Hepatic stellate cell (primary cell): Measurements from ENCODE around the gene DLG2.
"Not testable (repeated sequence)": the region's sequence is repeated elsewhere in the genome, so short reads cannot be mapped to it uniquely, and the experiment has no call there.

Experiments
- DNase-seq: peaks from one replicate; pipeline ENCODE4 v3.0.0; 2011; ENCODE audit warnings: low spot score

Gene DLG2

DNA sequence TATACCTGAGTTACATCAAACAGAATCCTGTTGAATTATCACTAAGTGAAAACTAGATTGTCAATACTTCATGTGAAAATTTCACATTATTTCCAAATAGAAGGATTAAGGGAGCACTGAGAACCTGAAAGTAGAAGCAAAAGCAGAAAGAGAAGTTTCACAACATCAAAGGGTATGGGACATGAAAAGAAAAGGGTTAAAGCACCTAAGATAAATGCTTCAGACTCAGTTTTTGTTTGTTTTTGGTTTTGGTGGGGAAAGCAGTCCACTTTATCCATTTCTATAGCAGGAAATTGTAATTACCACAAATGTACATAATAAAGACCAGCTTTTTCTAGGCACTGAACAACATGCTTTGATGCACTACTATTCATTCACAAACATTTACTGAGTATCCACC, 1271.2 kb downstream of the DLG2 start:
- DNase-seq: no peak

DNA sequence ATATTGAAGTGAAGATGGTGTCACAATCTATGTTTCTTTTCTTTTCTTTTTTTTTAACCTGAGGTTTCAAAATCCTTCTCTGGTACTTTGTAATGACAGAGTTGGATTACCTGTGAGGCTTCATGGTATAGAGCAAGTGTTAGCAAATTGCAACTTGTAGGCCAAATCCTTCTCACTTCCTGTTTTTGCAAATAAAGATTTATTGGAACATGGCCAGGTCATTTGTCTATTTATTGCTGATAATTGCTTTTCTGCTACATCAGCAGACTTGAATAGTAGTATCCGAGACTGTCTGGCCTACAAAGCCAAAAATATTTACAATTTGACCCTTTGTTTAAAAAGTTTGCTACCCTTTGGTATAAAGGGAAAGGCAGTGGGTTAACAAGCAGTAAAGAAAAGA, 1281.5 kb downstream of the DLG2 start:
- no peak for DNase-seq

DNA sequence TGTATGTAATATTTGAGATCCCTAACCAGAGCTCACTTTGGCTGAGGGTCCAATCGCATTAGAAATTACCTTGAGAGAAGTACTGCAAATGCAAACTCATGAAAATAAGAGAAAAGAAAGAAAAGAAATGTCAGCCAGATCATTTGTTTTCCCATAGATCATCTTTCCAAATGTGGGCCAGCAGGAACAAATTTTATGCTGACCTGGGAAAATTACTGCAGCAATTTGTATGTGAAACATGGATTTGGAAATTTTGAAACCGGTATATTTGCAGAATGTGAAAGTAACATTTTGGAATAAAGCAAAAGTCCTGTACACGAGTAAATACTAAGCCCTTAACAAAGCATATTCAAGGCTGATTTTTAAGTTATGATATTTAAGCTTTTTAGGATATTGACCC, 1282.1 kb downstream of the DLG2 start:
- DNase-seq: no peak

GRCh38 chr11:84339796-84340195, 1287.3 kb downstream of the DLG2 start:
- DNase-seq: no peak

DNA sequence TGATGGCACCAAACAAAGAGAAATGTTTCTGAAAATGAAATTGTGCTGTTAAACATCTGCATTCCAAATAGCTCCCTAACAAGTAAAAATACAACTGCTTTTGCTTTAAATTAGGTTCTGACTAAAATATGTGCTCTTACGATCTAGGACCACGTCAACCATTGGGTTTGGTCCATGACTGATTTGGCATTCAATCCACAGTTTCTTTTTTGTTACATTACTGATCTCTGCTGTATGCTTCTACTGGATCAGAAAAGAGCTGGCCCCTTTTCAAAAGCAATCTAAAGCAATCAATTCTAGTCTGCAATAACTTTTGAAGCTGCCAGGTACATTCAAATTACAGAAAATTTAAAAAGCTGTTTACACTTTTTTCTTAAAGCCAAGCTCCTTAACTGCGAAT, 1293.9 kb downstream of the DLG2 start:
- DNase-seq: no peak

- no peak for DNase-seq
Measured at GRCh38 chr11:84322211-84322610, 1304.9 kb downstream of the DLG2 start.

GRCh38 chr11:84319863-84320262, 1307.3 kb downstream of the DLG2 start:
- DNase-seq: no peak

DNA sequence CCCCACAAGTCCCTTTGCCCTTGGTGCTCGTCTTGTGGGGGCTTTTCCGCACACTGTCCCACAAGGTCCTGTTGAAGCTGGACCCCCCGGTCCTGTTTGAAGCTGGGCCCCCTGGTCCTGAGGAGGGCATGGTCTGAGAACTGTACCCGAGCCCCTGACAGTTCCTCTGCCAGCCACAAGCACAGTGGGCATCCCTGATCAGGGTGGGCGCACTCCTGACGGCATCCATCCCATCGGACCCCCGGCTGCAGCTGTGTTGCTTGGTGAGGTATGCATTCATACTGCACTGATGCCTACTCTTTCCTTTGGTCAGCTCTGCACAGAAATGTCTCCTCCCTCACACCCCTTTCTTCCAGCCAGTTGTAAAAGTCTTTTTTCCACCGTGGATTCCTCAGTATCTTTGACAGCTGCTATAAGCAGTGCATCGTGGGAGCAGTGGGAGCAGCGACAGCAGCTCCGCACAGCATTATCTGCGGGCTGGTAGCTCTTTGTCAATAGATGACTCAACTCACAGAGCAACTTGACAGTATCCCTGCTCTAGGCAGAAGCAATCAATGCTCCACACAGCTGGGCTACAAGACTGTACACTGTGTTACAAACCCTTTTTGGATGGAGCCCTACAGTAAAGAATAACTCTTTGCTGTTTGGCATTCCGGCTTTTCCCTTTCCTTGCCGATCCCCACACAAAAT, 1310.1 kb downstream of the DLG2 start:
- DNase-seq: no peak

DNA sequence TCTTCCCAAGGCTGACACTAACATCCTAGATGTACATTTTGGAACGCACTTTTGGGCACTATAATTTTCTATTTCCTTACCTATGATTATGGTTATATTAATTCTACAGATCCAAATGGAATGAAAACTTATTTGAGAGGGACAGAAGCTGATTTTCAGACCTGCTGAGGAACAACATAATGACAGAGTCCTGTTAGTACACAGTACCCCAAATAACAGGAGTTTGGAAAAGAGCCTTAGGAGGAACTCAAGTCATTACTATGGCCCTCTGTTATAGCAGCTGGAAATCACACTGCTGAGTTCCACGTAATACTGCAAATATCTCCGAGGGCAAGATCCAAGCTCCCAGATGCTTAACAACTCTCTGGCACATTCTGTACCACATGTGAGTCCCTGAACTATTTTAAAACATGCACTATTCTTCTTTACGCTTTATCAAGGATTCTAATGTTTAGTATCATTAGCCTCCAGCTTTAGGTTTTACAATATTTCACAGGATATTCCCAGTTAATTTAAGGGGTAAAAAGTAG, 1313.2 kb downstream of the DLG2 start:
- no peak for DNase-seq

GRCh38 chr11:84310268-84310667, 1316.9 kb downstream of the DLG2 start:
- DNase-seq: no peak

- DNase-seq: not testable (repeated sequence)
Measured at GRCh38 chr11:84308491-84308890, 1318.7 kb downstream of the DLG2 start.

DNA sequence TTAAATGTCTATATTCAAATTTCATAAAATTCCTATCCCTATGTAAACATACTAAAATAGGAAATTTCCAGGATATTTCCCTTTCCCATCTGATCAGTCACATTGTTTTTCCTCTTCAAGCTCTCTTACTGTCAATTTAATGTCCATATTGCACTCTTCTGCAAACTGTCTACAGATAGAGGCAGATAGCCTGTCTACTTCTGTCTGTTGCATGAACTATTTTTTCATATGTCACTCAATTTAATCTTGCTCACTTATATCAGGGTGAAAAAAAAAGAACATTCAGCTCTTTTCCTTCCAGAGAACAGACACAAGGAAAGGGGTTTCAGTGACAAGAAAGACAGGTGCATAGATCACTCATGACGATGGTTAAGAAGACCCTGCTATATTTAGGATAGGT, 1327.1 kb downstream of the DLG2 start:
- no peak for DNase-seq

DNA sequence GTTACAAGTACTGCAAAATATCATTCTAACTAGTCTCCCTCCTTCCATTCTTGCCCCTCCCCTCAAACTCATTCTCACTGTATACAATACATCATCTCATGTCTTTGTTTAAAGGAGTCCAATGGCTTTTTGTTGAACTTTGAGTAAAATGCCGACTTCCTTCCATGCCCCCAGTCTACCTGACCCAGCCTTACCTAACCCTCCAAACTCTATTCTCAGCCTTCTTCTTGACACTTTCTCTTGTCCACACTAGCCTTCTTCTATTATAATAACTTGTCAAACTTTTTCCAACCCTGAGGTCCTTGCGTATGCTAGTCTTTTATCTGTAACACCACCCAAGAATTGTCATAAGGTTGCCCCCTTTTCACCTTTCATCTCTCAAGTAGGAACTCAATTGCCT, 1329.6 kb downstream of the DLG2 start:
- no peak for DNase-seq

- no peak for DNase-seq
Measured at GRCh38 chr11:84295815-84296214, 1331.3 kb downstream of the DLG2 start.

DNA sequence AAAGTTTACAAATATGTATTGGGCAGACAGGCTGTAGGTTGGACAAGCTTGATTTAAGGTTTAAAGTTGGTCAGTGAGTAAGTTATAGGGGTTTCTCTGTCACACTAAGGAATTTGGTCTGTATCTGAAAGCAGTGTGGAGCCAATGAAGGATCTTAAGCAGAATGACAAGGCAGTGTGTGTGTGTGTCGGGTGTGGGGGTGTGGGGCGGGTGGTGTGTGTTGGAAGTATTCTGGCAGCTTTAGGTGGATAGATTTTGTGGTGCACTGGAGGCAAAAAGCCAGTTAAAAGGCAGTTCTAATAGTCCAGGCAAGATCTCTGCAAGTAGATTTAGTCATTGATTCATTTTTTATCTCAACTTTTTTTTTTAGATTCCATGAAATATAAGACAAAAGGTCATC, 1334.2 kb downstream of the DLG2 start:
- DNase-seq: no peak

DNA sequence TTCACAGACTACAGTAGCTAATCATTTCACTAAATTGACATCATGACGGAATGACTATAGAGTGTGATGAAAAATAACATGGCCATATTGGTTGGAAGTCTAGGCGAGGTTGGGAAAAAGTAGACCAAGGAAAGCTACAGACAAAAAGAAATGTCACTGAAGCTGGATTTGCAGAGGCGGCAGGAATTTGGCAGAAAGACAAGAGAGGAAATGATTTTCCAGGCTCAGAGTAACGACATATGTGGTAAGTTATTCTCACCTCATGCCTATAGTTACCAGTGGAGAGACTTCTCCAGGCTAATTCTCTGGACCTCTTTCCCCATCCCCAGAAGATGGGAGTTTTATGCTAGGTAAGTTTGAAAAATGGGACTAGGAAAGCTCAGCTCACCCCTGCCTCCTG, 1335.1 kb downstream of the DLG2 start:
- no peak for DNase-seq

DNA sequence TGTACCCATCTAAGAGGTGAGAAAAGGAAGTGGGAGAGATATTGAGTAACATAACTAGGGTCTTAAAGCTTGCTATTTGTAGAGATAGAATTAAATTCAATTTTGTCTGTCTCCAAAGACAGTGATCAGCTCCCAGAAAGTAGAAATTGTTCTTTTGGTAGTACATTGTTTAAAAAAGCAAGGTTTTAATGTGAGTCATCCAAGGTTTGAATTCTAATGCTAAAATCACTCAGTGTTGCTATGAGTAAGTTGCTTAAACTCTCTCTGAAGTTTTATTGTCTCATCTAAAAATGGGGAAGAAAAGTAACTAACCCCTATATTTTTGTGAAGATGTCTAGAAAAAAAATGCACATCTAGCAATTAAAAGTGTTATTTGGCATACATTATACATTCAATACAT, 1336.5 kb downstream of the DLG2 start:
- DNase-seq: no peak

DNA sequence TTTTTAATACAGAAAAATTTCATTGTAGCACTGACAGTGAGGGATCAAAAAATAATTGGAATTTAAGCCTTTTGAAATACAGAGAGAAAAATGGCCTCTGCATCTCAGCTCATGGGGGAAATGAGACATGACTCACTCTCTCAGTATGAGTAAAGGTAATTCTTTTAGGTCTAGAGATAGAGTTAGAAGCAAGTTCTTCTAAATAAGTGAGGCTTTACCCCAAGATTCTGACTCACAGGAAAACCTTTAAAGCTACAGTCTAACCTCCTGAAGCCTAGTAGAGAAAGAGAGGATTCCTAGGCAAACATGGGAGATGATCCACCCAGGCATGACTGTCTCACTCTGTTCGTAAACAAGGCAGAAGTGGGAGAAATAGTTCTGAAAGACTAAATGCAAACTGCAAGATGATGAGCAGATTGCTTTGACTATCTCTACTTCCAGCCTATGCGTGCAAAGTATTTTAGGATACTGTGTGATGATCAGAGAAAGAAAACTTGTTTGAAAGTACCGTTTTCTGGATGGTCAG, 1337.7 kb downstream of the DLG2 start:
- no peak for DNase-seq

DNA sequence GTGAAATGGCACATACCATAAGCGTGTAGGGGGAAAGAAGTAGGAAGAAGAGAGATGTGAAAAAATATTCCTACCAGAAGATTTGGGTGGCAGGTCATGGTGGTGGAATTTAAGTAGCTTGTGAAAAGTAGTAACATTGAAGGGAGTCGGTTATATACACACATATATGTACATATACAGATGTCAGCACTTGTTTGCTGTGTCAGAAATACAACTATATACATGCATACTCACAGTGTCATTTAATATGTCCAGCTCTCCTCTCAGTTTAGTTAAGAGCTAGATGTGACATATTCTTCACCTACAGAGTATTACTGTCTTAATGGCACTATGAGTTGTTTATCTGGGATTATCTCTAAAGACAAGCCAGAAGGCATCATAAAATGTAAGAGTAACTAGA, 1353.6 kb downstream of the DLG2 start:
- DNase-seq: no peak

DNA sequence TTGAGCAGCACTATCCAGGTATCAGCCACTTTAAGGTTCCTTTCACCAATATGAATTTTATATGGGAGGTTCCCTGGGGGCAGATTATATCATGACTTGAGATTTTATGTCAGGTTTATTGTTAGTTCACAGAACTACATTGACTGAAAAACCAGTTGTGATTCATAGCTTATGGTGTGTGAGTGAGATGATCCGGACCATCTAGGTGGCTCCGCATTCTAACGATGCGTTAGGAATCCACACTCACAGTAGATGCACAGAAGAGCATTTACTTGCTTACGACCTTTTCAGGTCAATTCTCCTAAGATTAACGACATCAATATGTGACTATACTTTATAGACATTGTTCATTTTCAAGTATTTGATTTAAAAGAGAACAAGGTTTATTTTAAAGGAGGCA, 1356.7 kb downstream of the DLG2 start:
- DNase-seq: no peak

- DNase-seq: no peak
Measured at GRCh38 chr11:84264066-84264465, 1363.1 kb downstream of the DLG2 start.

GRCh38 chr11:84261707-84262106, 1365.4 kb downstream of the DLG2 start:
- DNase-seq: no peak

- DNase-seq: no peak
Measured at GRCh38 chr11:84260862-84261261, 1366.3 kb downstream of the DLG2 start.

DNA sequence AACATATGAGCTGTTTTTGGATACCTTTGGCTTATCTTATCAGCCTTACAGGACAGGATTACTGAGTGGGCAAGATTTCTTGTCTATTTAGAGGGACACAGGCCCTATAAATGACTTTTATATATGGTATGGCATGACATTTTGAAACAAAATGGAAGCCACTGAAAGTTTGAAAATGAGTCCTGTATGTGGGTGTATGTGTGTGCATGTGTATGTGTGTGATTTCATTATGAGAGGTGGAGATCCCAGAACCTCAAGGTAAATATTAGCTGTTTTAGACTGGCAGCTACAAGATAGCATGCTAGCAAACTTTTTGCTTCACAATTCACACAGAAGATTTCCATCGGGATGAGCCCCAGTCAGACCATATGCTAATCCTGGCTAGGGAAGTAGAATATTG, 1370.5 kb downstream of the DLG2 start:
- DNase-seq: no peak
